ENCODE data around the gene OAS1.
"Not testable (repeated sequence)": the region's sequence is repeated elsewhere in the genome, so short reads cannot be mapped to it uniquely, and the experiment has no call there.

Gene OAS1

GRCh38 chr12:112900298-112901145 lies 6.2 kb upstream of the OAS1 start:
- FAIRE-seq = peak; percentile 24

DNA sequence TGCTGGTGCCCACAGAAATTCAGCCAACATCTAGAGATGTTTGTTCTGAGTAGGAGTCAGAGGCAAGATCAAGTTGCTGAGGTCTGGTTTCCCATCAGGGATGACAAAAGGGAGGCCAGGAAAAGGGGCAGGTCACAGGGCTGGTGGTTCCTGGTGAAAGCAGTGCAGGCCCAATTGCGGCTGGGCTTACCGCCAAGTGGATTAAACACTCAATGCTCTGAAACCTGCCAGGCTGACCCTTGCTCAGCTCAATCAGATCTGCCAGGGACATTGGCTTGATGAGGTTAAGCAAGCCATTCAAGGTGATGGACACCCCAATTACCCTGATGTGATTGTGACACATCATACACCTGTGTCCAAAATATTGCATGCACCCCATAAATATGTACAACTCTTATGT lies 5.5 kb upstream of the OAS1 start:
- FAIRE-seq = no peak

DNA sequence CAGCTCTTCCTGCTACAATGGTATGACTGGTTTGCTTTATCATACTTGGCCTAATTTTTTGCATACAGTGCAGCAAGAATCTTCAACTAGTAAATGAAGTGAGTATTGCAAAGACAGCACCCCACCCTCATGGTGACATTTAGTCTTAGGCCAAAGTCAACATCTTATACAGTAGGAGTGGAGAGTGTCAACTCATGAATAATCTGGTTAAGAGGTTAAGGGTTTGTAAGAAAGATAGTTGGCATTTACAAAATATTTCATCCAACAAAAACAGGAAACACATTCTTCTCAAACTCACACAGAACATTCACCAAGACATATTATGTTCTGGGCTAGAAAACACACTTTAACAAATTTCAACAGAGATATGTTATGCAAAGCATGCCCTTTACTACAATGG lies 2.2 kb upstream of the OAS1 start:
- FAIRE-seq = no peak

DNA sequence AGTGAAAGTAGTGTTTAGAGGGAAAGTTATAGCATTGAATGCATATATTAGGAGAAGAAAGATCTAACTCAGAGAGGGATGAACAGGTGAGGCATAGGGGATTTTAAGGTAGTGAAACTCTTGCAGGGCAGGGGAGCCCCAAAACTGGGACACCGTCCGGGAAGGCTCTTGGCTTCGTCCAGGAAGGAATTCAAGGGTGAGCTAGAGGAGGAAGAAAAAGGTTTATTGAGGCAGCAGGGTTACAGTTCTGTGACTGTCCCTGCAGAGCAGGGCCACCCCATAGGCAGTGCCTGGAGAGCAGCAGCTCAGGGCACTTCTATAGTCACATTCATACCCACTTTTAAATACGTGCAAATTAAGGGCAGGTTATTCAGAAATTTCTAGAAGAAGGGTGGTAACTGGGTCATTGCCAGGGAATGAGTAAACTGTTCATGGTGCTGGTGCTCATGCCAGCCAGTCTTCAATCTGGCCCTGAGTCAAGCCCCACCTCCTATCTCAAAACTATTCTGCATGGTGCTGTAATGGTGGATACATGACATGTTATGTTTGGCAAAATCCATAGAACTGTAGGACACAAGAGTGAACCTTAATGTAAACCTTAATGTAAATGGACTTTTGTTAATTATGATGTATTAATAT lies 1.2 kb upstream of the OAS1 start:
- FAIRE-seq = no peak

- FAIRE-seq = no peak
These were observed 824 bp downstream of the OAS1 start for GRCh38 chr12:112907415-112908157.

- FAIRE-seq = no peak
These were observed 1.8 kb downstream of the OAS1 start for GRCh38 chr12:112908548-112908947.

DNA sequence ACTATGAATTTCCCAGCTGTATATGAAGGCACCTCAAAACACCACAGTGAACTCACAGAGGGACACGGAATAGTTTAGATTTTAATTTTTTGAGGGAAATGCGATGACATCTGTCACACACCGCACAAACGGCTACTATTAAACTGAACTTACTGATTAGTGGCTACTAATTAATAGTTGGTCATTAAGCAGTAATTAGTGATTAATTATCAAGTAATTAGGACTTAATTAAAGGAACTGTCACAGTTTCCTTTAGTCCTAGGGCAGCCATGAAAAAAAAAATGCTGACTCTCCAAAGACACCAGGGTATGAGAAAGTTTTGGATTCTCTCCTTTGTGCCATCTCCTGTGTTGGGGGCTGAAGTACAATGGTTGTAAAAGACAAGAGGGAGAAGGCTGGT lies 2.9 kb downstream of the OAS1 start:
- FAIRE-seq = no peak

GRCh38 chr12:112913038-112913688 lies 6.4 kb downstream of the OAS1 start:
- FAIRE-seq = no peak

DNA sequence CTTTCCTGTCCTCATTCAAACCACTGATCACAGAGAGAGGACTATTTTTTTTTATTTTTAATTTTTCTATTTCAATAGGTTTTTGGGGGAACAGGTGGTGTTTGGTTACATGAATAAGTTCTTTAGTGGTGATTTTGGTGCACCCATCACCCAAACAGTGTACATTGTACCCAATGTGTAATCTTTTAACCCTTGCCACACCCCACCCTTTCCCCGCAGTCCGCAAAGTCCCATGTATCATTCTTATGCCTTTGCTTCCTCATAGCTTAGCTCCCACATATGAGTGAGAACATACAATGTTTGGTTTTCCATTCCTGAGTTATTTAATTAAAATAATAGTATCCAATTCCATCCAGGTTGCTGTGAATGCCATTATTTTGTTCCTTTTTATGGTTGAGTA lies 7.1 kb downstream of the OAS1 start:
- not testable (repeated sequence) for FAIRE-seq

DNA sequence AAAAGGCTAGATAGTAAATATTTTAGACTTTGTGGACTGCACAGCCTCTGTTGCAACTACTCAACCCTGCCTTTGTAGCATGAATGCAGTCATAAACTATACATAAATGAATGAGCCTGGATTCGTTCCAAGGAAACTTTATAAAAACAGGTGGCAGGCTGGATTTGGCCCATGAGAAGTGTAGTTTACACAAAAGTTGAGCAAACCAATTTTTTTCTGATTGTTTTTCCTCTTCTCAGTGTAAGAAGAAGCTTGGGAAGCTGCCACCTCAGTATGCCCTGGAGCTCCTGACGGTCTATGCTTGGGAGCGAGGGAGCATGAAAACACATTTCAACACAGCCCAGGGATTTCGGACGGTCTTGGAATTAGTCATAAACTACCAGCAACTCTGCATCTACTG lies 9.5 kb downstream of the OAS1 start:
- FAIRE-seq = no peak

DNA sequence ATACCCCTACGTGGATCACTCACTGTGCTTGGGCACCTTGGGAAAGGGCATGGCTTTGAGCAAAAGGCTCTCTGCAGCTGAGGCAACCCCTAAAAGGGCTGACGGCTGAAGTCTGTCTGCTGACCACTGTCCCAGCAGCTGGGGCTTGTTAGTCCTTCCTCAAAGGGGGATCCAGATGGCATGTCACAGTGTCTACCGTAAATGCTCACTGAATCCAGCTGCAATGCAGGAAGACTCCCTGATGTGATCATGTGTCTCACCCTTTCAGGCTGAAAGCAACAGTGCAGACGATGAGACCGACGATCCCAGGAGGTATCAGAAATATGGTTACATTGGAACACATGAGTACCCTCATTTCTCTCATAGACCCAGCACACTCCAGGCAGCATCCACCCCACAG lies 12.4 kb downstream of the OAS1 start:
- no peak for FAIRE-seq

GRCh38 chr12:112924986-112925385 lies 18.2 kb downstream of the OAS1 start:
- no peak for FAIRE-seq

- not testable (repeated sequence) for FAIRE-seq
These were observed 19.8 kb downstream of the OAS1 start for GRCh38 chr12:112926416-112927033.

DNA sequence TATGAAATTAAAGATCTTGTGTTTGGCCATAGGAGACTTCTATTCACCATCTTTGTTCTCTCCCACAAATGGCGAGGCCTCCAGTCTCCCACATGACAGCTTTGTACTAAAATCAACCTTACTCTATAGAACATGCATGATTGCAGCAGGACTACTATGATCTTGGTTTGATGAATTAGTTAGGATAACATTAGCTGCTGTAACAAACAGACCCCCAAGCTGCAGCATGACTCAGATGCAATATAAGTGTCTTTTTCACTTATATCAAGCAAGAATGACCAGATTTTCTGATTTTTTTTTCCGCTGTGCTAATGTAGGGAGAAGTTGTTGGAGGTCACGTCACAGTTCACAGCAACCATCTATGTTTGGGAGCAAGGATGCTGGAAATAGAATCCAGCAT lies 20.7 kb downstream of the OAS1 start:
- no peak for FAIRE-seq

DNA sequence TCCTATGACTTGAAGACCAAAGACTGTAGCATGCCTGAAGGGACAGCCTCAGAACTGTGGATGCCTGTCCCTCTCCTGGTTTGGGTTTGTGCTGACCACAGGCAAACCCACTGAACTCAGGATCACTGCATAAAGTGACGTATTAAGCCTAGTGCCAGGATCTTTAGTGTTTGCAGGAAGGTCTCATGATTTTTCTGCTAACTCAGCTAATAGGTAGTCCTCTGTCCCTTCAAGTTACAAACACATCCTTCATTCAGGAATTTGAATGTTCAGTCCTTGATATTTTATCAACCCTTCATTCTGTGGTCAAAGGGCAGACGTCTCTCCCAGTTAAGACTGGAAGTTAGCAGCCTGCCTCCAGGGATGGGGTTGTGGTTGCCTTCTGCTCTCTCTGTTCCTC lies 21.2 kb downstream of the OAS1 start:
- FAIRE-seq = no peak

DNA sequence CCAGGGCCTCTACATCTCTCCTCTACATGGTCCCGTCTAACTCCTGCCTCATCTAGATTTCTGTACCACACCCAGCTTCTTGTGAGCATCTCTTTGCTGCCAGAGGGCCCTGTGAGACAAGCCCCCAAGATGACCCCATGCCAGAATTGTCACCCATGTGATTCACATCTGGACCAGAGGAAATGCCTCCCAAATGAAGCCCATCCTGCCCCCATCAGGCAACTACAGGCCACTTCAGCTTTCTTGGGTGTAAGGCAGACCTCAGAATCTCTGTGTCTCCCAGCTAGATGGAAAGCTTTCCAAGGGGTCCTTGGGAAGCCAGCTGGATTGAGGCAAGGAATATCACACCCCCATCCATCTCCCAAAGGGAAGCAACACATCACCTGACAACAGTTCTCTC lies 22.2 kb downstream of the OAS1 start:
- no peak for FAIRE-seq

DNA sequence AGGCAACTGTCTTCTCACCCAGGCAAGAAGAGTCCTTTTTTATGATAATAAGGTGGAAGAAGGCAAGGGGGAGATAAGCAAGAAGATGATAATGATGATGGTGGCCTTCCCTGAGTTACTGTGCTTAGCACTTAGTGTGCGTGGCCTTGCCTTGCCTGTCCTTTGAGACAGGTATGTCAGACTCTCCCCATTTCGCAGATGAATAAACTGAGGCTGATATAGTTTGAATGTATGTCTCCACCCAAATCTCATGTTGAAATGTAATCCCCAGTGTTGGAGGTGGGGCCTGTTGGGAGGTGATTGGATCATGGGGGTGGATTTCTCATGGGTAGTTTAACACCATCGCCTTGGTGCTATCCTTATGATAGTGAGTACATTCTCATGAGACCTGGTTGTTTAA lies 23.0 kb downstream of the OAS1 start:
- FAIRE-seq = no peak

- no peak for FAIRE-seq
These were observed 23.6 kb downstream of the OAS1 start for GRCh38 chr12:112930350-112930749.

- FAIRE-seq = no peak
These were observed 25.8 kb downstream of the OAS1 start for GRCh38 chr12:112932485-112933128.

- FAIRE-seq = no peak
These were observed 26.4 kb downstream of the OAS1 start for GRCh38 chr12:112933129-112933505.

DNA sequence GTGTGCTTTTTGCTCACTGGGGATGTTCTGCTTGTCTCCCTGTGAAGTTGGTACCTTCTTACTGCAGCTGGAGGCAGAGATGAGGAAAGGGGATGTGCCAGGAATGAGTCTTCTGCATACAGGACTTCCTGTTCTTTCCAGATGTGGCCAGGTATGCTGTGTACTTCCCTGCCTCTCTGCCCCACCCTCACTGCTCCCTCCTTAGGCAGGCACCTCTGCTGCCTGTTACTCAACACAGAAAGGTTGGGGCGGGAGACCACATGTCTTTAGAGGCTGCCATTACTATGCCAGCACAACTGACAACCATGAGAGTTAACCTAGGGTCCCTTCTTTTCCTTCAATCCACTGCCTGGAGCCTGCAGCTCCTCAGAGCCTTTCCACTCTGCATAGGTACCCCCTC lies 29.5 kb downstream of the OAS1 start:
- no peak for FAIRE-seq

- no peak for FAIRE-seq
These were observed 30.2 kb downstream of the OAS1 start for GRCh38 chr12:112936927-112937326.
